HL-60/S4 treated with phorbol 12-myristate 13-acetate at 8.2 ng/mL for 4 days and 3 days (cell line): ENCODE results near the gene GLMN.

Experiments used
- in situ Hi-C: fragments of 300-500 bp; cut with MboI; formaldehyde crosslinking; loops from 2 replicates; pipeline ENCODE4 v1.15.0; 2022; ENCODE audit warnings: low sequenced_read_pairs

Gene GLMN, protein sequence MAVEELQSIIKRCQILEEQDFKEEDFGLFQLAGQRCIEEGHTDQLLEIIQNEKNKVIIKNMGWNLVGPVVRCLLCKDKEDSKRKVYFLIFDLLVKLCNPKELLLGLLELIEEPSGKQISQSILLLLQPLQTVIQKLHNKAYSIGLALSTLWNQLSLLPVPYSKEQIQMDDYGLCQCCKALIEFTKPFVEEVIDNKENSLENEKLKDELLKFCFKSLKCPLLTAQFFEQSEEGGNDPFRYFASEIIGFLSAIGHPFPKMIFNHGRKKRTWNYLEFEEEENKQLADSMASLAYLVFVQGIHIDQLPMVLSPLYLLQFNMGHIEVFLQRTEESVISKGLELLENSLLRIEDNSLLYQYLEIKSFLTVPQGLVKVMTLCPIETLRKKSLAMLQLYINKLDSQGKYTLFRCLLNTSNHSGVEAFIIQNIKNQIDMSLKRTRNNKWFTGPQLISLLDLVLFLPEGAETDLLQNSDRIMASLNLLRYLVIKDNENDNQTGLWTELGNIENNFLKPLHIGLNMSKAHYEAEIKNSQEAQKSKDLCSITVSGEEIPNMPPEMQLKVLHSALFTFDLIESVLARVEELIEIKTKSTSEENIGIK

DNA sequence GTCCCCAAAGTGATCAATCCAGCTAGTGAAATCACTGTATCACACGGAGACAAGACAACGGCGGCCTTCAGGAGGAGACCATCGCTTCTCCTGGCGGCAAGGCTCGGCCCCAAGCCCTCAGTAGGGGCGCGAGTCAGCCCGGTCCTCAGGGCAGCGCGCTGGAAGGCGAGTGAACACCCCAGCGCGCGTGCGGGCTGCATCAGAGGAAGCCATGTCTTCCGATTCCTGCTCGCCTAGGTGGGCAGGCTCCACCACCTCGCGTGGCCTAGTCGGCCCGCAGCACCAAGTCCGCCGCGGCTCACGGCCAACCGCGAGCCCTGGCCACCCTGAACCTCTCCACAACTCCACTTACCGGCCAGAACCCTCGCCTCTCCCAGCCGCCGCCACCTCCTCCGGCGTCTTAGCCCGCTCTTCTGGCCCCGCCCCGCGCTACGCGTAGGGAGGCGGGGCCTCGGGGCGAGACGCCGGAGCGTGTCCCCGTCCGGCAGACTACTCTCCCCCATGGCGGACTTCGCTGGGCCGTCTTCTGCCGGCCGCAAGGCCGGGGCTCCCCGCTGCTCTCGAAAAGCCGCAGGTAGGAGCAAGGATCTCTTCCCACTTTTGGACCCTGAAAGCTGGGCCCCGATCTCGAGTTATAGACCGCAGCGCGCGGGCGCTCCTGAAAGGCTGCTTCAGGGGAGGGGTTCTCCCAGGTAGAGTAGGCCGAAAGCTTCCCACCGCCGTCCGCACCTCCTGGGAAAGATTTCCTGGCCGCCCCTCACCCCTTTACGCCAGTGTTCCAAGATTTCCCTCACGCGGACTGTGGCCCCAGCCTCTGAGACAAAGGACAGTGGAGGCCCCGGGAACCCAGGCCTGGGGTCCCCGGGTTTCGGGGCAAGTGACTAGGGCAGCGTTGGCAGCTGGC lies at the start of gene GLMN, which contains the start of gene RPAP2:
Gene GLMN, minus strand, starts transcription at position 415 of the 904 bp plus-strand sequence. CDS start 988 bp downstream, outside the sequence.
Gene RPAP2, plus strand, starts transcription at position 487 of the 904 bp plus-strand sequence. Its CDS starts 15 bp downstream, at position 502.
- in situ Hi-C loops: loop anchor here (10.0 kb wide), 1 partner anchor 304 kb away; no protein-coding TSS in a partner anchor

DNA sequence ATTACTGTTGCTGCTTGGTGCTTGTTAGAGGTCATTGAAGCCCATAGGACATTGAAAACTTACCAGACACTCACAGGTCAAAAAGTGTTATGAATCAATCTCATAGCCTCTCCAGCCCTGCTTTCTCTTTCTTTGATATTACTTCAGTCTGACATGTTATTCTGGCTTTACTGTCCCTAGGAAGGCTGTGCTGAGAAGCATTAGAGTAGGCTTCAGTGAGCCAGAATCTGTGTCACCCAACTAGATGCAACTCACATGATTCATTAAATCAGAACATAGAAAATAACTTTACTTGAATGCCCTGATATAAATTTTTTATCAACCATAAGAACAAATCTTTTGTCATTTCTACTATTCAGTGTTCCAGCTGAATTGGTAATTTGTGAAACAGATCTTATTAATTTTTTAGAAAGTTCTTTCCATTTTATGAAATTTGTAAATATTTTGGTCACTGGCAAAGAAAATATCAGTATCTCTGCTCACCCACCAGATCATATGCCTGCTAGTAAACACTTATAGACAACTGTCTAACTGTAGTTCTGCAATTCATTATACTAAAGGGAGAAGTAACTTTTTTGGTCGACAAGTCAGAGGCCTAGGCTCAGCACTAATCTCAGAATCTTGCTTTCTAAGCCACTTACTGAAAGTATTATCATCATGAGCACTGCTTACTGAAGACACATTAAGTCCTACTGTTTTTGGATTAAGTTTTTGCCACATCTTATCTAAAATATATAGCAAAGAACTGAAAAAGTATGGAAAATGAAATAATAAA lies 48.3 kb upstream of the GLMN start:
- in situ Hi-C loops: no loop called here

GRCh38 chr1:92343061-92343460 lies 44.3 kb upstream of the GLMN start:
- in situ Hi-C loops: no loop called here

DNA sequence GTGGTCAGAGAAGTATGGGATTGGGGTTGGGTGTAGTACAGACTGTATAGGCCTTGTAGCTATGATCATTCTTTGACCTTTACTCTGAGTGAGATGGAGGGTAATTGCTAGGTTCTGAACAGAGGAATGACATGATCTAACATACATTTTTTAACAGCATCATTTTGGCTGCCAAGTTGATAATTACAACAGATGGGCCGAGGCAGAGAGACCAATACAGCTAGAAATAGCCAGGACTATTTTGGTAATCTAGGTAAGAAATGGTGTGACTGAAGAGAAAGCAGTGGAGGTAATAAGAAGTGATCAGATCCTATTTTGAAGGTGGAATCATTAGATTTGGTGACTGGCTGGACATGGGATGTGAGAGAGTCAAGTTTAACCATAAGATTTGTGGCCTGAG lies 43.6 kb upstream of the GLMN start:
- in situ Hi-C loops: no loop called here

- in situ Hi-C loops: no loop called here
Measured at GRCh38 chr1:92340154-92340553, 41.4 kb upstream of the GLMN start.

GRCh38 chr1:92333668-92334067 lies 34.9 kb upstream of the GLMN start:
- in situ Hi-C loops: no loop called here

- in situ Hi-C loops: no loop called here
Measured at GRCh38 chr1:92329347-92330129, 30.8 kb upstream of the GLMN start.

DNA sequence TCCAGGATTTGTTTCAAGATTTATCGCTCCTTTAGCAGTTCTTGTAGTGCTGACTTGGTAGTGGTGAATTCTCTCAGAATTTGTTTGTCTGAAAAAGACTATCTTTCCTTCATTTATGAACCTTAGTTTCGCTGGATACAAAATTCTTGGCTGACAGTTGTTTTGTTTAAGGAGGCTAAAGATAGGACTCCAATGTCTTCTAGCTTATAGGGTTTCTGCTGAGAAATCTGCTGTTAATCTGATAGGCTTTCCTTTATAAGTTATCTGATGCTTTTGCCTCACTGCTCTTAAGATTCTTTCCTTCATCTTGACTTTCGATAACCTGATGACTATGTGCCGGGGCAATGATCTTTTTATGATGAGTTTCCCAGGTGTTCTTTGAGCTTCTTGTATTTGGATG lies 29.0 kb upstream of the GLMN start:
- in situ Hi-C loops: no loop called here

DNA sequence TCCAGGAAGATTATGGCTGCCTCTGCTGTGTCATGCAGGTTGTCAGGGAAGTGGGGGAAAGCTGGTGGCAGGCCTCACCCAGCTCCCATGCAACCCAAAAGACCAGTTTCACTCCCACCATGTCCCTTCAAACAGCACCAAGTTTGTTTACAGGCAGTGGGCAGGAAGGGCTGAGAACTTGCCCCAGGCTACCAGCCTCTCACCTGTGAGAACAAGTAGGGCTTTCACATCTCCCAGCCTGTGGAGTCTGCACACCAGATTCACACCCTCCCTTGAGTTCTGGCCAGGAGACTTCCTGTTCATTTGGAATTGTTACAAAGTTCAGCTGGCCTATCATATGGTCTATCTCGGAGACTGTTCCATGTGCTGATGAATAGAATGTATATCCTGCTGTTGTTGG lies 27.9 kb upstream of the GLMN start:
- in situ Hi-C loops: no loop called here

GRCh38 chr1:92324784-92325183 lies 26.0 kb upstream of the GLMN start:
- in situ Hi-C loops: loop anchor here (25.0 kb wide), 1 partner anchor 288 kb away; no protein-coding TSS in a partner anchor

DNA sequence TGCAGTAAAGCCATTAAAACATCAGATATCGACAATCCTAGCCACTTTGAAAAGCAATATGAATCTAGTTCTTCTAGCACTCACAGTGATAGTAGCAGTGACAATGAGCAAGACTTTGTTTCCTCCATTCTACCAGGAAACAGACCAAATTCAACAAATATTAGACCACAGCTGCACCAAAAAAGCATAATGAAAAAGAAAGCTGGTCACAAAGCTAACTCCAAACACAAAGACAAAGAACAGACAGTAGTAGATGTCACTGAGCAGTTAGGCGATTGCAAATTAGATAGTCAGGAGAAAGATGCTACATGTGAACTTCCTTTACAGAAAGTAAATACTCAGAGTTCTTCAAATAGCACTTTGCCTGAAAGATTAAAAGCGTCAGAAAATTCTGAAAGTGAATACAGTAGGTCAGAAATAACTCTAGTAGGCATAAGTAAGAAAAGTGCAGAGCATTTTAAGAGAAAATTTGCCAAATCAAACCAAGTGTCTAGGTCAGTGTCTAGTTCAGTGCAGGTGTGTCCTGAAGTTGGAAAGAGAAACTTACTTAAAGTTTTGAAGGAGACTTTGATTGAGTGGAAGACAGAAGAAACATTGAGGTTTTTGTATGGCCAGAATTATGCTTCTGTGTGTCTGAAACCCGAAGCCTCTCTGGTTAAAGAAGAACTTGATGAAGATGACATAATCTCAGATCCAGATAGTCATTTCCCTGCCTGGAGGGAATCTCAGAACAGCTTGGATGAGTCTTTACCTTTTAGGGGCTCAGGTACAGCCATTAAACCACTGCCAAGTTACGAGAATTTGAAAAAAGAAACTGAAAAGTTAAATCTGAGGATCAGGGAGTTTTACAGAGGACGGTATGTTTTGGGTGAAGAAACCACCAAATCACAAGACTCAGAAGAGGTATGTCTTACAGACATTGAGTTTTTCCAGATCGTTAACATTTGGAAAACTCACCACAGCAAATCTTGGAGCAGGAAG lies 25.0 kb upstream of the GLMN start:
- in situ Hi-C loops: loop anchor here (25.0 kb wide), 1 partner anchor 289 kb away; no protein-coding TSS in a partner anchor

DNA sequence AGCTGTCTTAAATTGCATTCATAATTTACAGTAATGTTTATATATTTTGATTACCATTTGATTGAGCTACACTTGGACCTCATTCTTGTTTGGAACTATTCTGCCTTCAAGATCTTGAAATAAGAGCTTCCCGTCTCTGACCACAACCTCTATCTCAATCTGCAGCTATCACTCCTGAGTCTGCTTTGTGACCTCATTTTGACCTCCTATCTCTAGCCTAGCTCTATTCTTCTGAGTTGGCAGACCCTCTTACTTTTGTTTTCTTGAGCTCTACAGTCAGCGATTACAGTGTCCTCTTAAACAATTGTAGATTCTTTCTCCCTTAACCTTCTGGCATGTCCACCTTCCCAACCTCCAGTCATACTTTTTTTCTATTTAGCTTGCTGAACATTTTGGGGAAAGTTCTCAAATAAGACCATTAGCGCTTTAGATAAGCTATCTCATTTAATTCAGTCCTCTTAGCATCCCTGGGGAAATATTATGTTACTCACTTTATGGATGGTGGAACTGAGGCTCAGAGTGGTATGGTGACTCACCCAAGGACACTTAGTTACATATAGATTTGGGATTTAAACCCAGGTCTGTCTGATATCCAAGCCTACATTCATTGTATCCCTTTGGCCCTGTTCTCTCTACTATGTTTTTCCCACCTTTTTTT lies 19.2 kb upstream of the GLMN start:
- in situ Hi-C loops: loop anchor here (25.0 kb wide), 1 partner anchor 294 kb away; no protein-coding TSS in a partner anchor

GRCh38 chr1:92315766-92316599 lies 17.2 kb upstream of the GLMN start:
- in situ Hi-C loops: loop anchor here (25.0 kb wide), 1 partner anchor 296 kb away; no protein-coding TSS in a partner anchor

DNA sequence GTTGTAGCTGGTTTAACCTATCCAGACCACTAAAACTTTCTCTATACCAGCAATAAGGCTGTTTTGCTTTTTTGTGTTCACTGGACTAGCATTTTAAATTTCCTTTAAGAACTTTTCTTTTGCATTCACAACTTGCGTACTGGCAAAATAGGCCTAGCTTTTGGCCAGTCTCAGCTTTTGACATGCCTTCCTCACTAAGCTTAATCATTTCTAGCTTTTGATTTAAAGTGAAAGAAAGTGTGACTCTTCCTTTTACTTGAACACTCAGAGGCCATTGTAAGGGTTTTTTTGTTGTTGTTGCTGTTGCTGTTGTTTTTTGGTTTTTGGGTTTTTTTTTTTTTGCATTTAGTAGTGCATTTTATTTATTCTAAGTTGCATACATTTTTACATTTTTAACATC lies 15.2 kb upstream of the GLMN start:
- in situ Hi-C loops: loop anchor here (25.0 kb wide), 1 partner anchor 298 kb away; no protein-coding TSS in a partner anchor

- in situ Hi-C loops: loop anchor here (25.0 kb wide), 1 partner anchor 302 kb away; no protein-coding TSS in a partner anchor
Measured at GRCh38 chr1:92310185-92310597, 11.4 kb upstream of the GLMN start.

DNA sequence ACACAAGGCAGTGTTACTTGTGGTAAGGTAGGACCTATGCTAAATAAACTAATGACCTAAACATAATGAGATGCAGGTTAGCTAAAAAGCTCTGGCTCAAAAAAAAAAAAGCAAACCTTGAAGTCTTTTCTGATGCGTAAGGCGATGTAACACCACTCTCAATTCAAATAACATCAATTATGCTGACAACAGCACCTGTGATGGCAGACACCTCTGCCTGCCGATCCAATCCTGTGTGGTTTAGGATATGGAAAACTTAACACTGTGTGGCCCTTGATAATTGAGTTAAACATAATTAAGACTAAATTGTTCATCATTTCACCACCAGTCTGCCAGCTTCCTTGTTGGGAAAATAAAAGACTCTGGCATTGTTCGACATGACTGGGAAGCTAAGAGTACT lies 9.2 kb upstream of the GLMN start:
- in situ Hi-C loops: loop anchor here (25.0 kb wide), 1 partner anchor 304 kb away; no protein-coding TSS in a partner anchor
